ENCODE data around the gene CCDC8. TPM values are rescaled to one million over a fixed set of nuclear protein-coding genes. Genes with fewer than 3 reads are reported as not detected.

Gene CCDC8
- polyA plus RNA-seq, 2 of the 4 experiments (the other 2 are of a cell fraction) = 0.04 to 0.08 TPM

DNA sequence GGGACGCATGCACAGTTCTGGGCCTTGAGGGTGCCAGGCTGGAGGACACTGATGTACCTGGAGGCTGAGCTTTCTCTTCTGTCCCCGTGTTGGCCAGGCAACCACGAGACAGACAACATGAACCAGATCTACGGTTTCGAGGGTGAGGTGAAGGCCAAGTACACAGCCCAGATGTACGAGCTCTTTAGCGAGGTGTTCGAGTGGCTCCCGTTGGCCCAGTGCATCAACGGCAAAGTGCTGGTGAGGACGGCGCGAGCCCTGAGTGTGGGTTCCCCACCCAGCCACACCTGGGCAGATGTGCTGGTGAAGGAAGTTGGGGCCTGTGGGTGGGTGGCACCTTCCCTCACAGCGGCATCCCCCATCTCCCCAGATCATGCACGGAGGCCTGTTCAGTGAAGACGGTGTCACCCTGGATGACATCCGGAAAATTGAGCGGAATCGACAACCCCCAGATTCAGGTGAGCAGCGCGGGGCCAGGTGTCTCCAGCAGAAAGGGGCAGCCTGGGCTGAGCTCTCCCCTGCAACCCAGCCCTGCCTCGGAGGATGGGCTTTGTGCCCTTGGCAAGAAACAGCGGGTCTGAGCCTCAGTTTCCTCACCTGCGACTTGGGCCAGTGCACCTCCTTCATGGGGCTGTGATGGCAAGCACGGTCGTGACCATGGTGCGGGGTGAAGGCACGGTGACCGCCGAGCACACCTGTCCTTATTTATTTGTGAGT lies 26.2 kb downstream of the CCDC8 start:
- POLR2A ChIA-PET = no interaction called here
- WGBS (ENCODE audit: missing lambda C conversion rate) = 98% methylated on average over 30 of the region's 30 CpGs
- Histone ChIP-seq H3K27ac (no peak overlapping the region), H3K4me2 (no peak overlapping the region), H3K4me1 (no peaks in the 10 kb centered on the region), H3K9me3 (peaks cover 6% of the 10 kb centered on the region; the same call in 1 of the 3 replicates), H3K4me3 (no peak overlapping the region)
- no peak for DNase-seq (ENCODE audit: low read depth in 1 of 2, low spot score in 1 of 2)
- no peak for ATAC-seq
- CTCF ChIA-PET = interaction anchor here (0.5 to 30.8 kb wide), 11 partner anchors 10 to 308 kb away, joined by 3 to 501 read pairs (median 5); partner anchors contain the start of gene PPP5C
- FAIRE-seq = no peak
- TF ChIP-seq HDAC2 (IDR thresholded peaks at IDR 0.05) (no peak), HOXA7 (CRISPR knock-in tag; IDR thresholded peaks at IDR 0.05) (no peak), RCOR1 (IDR thresholded peaks at IDR 0.05; ENCODE audit: low read depth, low read length) (no peak), ZSCAN20 (CRISPR knock-in tag; IDR thresholded peaks at IDR 0.05) (no peak), MAFK (IDR thresholded peaks at IDR 0.05; ENCODE audit: partially characterized antibody) (no peak), EHF (CRISPR knock-in tag; IDR thresholded peaks at IDR 0.05) (no peak), EHMT2 (IDR thresholded peaks at IDR 0.05; ENCODE audit: low read depth) (no peak), RNF2 (IDR thresholded peaks at IDR 0.05; ENCODE audit: borderline replicate concordance, low read depth) (no peak), EP300 (IDR thresholded peaks at IDR 0.05) (no peak), SMC3 (IDR thresholded peaks at IDR 0.05) (no peak), KDM1A (IDR thresholded peaks at IDR 0.05; ENCODE audit: low read depth) (no peak), FOSL2 (IDR thresholded peaks at IDR 0.05) (no peak), FOSL2 (CRISPR knock-in tag; IDR thresholded peaks at IDR 0.05) (no peak), ZC3H11A (IDR thresholded peaks at IDR 0.05) (no peak), NFE2L2 (conservative IDR thresholded peaks at IDR 0.05; ENCODE audit: low read length) (no peak), RARB (CRISPR knock-in tag; IDR thresholded peaks at IDR 0.05) (no peak), MAZ (IDR thresholded peaks at IDR 0.05; ENCODE audit: borderline replicate concordance, low read depth, low read length) (no peak)
- TF ChIP-seq, protein P1, sequence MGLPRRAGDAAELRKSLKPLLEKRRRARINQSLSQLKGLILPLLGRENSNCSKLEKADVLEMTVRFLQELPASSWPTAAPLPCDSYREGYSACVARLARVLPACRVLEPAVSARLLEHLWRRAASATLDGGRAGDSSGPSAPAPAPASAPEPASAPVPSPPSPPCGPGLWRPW (IDR thresholded peaks at IDR 0.05) = no peak
- TF ChIP-seq, protein P2, sequence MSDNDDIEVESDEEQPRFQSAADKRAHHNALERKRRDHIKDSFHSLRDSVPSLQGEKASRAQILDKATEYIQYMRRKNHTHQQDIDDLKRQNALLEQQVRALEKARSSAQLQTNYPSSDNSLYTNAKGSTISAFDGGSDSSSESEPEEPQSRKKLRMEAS (IDR thresholded peaks at IDR 0.05) = no peak
- TF ChIP-seq, protein P3, sequence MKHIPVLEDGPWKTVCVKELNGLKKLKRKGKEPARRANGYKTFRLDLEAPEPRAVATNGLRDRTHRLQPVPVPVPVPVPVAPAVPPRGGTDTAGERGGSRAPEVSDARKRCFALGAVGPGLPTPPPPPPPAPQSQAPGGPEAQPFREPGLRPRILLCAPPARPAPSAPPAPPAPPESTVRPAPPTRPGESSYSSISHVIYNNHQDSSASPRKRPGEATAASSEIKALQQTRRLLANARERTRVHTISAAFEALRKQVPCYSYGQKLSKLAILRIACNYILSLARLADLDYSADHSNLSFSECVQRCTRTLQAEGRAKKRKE (CRISPR knock-in tag; IDR thresholded peaks at IDR 0.05; ENCODE audit: low read depth) = no peak

DNA sequence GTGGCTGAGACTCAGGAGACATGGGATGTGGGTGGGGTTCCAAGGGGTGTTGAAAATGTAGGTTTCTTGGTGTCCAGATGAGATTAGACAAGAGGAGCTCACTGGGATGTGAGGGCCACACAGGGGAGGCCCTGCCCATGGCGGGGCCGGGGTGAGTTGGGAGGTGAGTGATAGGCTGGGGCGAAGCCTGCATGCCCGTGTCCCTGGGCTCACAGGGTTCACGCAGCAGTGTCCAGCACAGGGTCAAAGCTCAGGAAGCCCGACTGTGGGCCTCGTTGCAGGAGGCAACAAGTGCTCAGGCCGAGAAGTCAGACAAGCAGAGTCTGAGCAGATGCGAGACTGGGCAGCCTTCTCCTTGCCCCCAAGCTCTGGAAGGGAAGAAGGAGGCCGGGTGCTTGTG lies 27.2 kb downstream of the CCDC8 start:
- no peaks in the 10 kb centered on the region for H3K4me1 ChIP-seq
- ChIA-PET CTCF (interaction anchor here (0.7 to 30.8 kb wide), 10 partner anchors 10 to 307 kb away, joined by 3 to 501 read pairs (median 6); partner anchors contain the start of gene PPP5C), POLR2A (interaction anchor here (1.1 kb wide), 1 partner anchor 13 kb away, joined by 8 read pairs; no protein-coding TSS in a partner anchor)
- H3K27ac ChIP-seq = no peak overlapping the region
- ATAC-seq = 0 out of 6 replicates have a peak, but pooled peaks of 1 of the 2 experiments have one; percentile 2
- 92% methylated on average over 10 of the region's 10 CpGs for WGBS (ENCODE audit: missing lambda C conversion rate)
- H3K9me3 ChIP-seq = peaks cover 6% of the 10 kb centered on the region; the same call in 1 of the 3 replicates
- no peak overlapping the region for H3K4me2 ChIP-seq
- TF ChIP-seq KDM1A (IDR thresholded peaks at IDR 0.05; ENCODE audit: low read depth) (no peak), RFX5 (IDR thresholded peaks at IDR 0.05) (no peak), ZSCAN20 (CRISPR knock-in tag; IDR thresholded peaks at IDR 0.05) (no peak), EHMT2 (IDR thresholded peaks at IDR 0.05; ENCODE audit: low read depth) (no peak), TP53 (CRISPR knock-in tag; IDR thresholded peaks at IDR 0.05) (no peak), ZFP36 (IDR thresholded peaks at IDR 0.05; ENCODE audit: borderline replicate concordance, partially characterized antibody) (no peak)
- TF ChIP-seq, protein P4, sequence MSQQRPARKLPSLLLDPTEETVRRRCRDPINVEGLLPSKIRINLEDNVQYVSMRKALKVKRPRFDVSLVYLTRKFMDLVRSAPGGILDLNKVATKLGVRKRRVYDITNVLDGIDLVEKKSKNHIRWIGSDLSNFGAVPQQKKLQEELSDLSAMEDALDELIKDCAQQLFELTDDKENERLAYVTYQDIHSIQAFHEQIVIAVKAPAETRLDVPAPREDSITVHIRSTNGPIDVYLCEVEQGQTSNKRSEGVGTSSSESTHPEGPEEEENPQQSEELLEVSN (IDR thresholded peaks at IDR 0.05; ENCODE audit: borderline replicate concordance, low read depth) = no peak
- TF ChIP-seq, protein P5, sequence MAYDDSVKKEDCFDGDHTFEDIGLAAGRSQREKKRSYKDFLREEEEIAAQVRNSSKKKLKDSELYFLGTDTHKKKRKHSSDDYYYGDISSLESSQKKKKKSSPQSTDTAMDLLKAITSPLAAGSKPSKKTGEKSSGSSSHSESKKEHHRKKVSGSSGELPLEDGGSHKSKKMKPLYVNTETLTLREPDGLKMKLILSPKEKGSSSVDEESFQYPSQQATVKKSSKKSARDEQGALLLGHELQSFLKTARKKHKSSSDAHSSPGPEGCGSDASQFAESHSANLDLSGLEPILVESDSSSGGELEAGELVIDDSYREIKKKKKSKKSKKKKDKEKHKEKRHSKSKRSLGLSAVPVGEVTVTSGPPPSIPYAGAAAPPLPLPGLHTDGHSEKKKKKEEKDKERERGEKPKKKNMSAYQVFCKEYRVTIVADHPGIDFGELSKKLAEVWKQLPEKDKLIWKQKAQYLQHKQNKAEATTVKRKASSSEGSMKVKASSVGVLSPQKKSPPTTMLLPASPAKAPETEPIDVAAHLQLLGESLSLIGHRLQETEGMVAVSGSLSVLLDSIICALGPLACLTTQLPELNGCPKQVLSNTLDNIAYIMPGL (CRISPR knock-in tag; IDR thresholded peaks at IDR 0.05; ENCODE audit: borderline replicate concordance) = no peak
- TF ChIP-seq, protein P6, sequence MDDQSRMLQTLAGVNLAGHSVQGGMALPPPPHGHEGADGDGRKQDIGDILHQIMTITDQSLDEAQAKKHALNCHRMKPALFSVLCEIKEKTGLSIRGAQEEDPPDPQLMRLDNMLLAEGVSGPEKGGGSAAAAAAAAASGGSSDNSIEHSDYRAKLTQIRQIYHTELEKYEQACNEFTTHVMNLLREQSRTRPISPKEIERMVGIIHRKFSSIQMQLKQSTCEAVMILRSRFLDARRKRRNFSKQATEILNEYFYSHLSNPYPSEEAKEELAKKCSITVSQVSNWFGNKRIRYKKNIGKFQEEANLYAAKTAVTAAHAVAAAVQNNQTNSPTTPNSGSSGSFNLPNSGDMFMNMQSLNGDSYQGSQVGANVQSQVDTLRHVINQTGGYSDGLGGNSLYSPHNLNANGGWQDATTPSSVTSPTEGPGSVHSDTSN (IDR thresholded peaks at IDR 0.05) = no peak
- DNase-seq (ENCODE audit: low read depth in 1 of 2, low spot score in 1 of 2) = no peak
- FAIRE-seq = no peak
- no peak overlapping the region for H3K4me3 ChIP-seq

All from A549 (cell line).